ENCODE results near the gene MSANTD3. TPM values are rescaled to one million over a fixed set of nuclear protein-coding genes. Genes with fewer than 3 reads are reported as not detected.

The MSANTD3 gene
- total and polyA plus RNA-seq, 2 experiments from 2014 or later = 27.6 to 48.6 TPM

- Histone ChIP-seq H3K79me2 (ENCODE audit: insufficient read depth) (no peaks in the 10 kb centered on the region; the same call in 1 of the 2 replicates), H3K27ac (no peak overlapping the region), H3K9ac (peak overlapping the region; percentile 74), H3F3A (ENCODE audit: insufficient read depth) (peaks cover 12% of the 10 kb centered on the region; the same call in 1 of the 2 replicates), H3K9me3 (ENCODE audit: low read depth) (no peaks in the 10 kb centered on the region), H3K27me3 (replicated peaks; ENCODE audit: insufficient read depth) (no peaks in the 10 kb centered on the region), H2AFZ (peak overlapping the region; percentile 72), H3K4me1 (ENCODE audit: insufficient read depth) (0 out of 2 replicates have a peak, but pooled peaks cover 4% of the 10 kb centered on the region), H3K36me3 (ENCODE audit: low read depth) (no peaks in the 10 kb centered on the region), H4K20me1 (ENCODE audit: insufficient read depth) (no peaks in the 10 kb centered on the region), H3K4me2 (ENCODE audit: unreplicated experiment) (peak overlapping the region; percentile 48), H3K9me2 (ENCODE audit: insufficient read depth) (no peaks in the 10 kb centered on the region), H3K4me3 (peak overlapping the region; percentile 71)
- peak; percentile 76 for DNase-seq
- 1% methylated on average over 58 to 73 of the region's 108 CpGs for WGBS, 2 experiments (ENCODE audit: low coverage in 1 of 2, low lambda C conversion rate in 2 of 2, missing lambda C conversion rate in 2 of 2)
- in situ Hi-C loops (cut with MboI) = no loop called here
- TF ChIP-seq EZH2phosphoT487 (IDR thresholded peaks at IDR 0.05; ENCODE audit: insufficient read depth, low read depth) = no peak
- TF ChIP-seq EZH2 (IDR thresholded peaks at IDR 0.05; ENCODE audit: insufficient read depth, poor library complexity, severe bottlenecking) = no peak
These were observed 46.5 kb downstream of the MSANTD3 start for GRCh38 chr9:100473276-100474081.

- Histone ChIP-seq H3K27ac (no peak overlapping the region), H3K4me1 (ENCODE audit: insufficient read depth) (0 out of 2 replicates have a peak, but pooled peaks cover 4% of the 10 kb centered on the region), H3K9me3 (ENCODE audit: low read depth) (no peaks in the 10 kb centered on the region), H2AFZ (peak overlapping the region; percentile 72), H4K20me1 (ENCODE audit: insufficient read depth) (no peaks in the 10 kb centered on the region), H3K4me3 (peak overlapping the region; percentile 71), H3K4me2 (ENCODE audit: unreplicated experiment) (peak overlapping the region; percentile 48), H3F3A (ENCODE audit: insufficient read depth) (peaks cover 12% of the 10 kb centered on the region; the same call in 1 of the 2 replicates), H3K27me3 (replicated peaks; ENCODE audit: insufficient read depth) (no peaks in the 10 kb centered on the region), H3K36me3 (ENCODE audit: low read depth) (no peaks in the 10 kb centered on the region), H3K9ac (peak overlapping the region; percentile 74), H3K79me2 (ENCODE audit: insufficient read depth) (peaks cover 7% of the 10 kb centered on the region; the same call in 1 of the 2 replicates), H3K9me2 (ENCODE audit: insufficient read depth) (no peaks in the 10 kb centered on the region)
- in situ Hi-C loops (cut with MboI) = no loop called here
- TF ChIP-seq EZH2phosphoT487 (IDR thresholded peaks at IDR 0.05; ENCODE audit: insufficient read depth, low read depth) (no peak), EZH2 (IDR thresholded peaks at IDR 0.05; ENCODE audit: insufficient read depth, poor library complexity, severe bottlenecking) (no peak)
- no peak for DNase-seq
- 62 to 86% methylated on average over 9 to 26 of the region's 26 CpGs for WGBS, 2 experiments (ENCODE audit: low coverage in 1 of 2, low lambda C conversion rate in 2 of 2, missing lambda C conversion rate in 2 of 2)
These were observed 47.4 kb downstream of the MSANTD3 start for GRCh38 chr9:100474082-100474923.

- H3K9me3 ChIP-seq (ENCODE audit: low read depth) = no peaks in the 10 kb centered on the region
- no peaks in the 10 kb centered on the region for H3K9me2 ChIP-seq (ENCODE audit: insufficient read depth)
- H3K27ac ChIP-seq = no peak overlapping the region
- no peak overlapping the region for H2AFZ ChIP-seq
- peaks cover 12% of the 10 kb centered on the region; the same call in 1 of the 2 replicates for H3F3A ChIP-seq (ENCODE audit: insufficient read depth)
- no peaks in the 10 kb centered on the region for H4K20me1 ChIP-seq (ENCODE audit: insufficient read depth)
- H3K79me2 ChIP-seq (ENCODE audit: insufficient read depth) = peaks cover 10% of the 10 kb centered on the region; the same call in 1 of the 2 replicates
- 97 to 99% methylated on average over 4 of the region's 4 CpGs for whole genome bisulfite sequencing, 2 experiments (ENCODE audit: low coverage in 1 of 2, low lambda C conversion rate in 2 of 2, missing lambda C conversion rate in 2 of 2)
- no peak overlapping the region for H3K4me2 ChIP-seq (ENCODE audit: unreplicated experiment)
- TF ChIP-seq EZH2 (IDR thresholded peaks at IDR 0.05; ENCODE audit: insufficient read depth, poor library complexity, severe bottlenecking) (no peak), EZH2phosphoT487 (IDR thresholded peaks at IDR 0.05; ENCODE audit: insufficient read depth, low read depth) (no peak)
- 0 out of 2 replicates have a peak, but pooled peaks cover 4% of the 10 kb centered on the region for H3K4me1 ChIP-seq (ENCODE audit: insufficient read depth)
- no peak overlapping the region for H3K9ac ChIP-seq
- in situ Hi-C loops (cut with MboI) = no loop called here
- no peaks in the 10 kb centered on the region for H3K36me3 ChIP-seq (ENCODE audit: low read depth)
- no peak overlapping the region for H3K4me3 ChIP-seq
- DNase-seq = no peak
- no peaks in the 10 kb centered on the region for H3K27me3 ChIP-seq (replicated peaks; ENCODE audit: insufficient read depth)
These were observed 48.0 kb downstream of the MSANTD3 start for GRCh38 chr9:100474924-100475276.

- H3F3A ChIP-seq (ENCODE audit: insufficient read depth) = peaks cover 4% of the 10 kb centered on the region; the same call in 1 of the 2 replicates
- no peak overlapping the region for H3K4me2 ChIP-seq (ENCODE audit: unreplicated experiment)
- no peaks in the 10 kb centered on the region for H3K36me3 ChIP-seq (ENCODE audit: low read depth)
- no peak overlapping the region for H3K4me3 ChIP-seq
- TF ChIP-seq EZH2 (IDR thresholded peaks at IDR 0.05; ENCODE audit: insufficient read depth, poor library complexity, severe bottlenecking) (no peak), EZH2phosphoT487 (IDR thresholded peaks at IDR 0.05; ENCODE audit: insufficient read depth, low read depth) (no peak)
- in situ Hi-C loops (cut with MboI) = no loop called here
- H3K9ac ChIP-seq = no peak overlapping the region
- DNase-seq = no peak
- no peaks in the 10 kb centered on the region for H3K9me2 ChIP-seq (ENCODE audit: insufficient read depth)
- no peaks in the 10 kb centered on the region for H3K27me3 ChIP-seq (replicated peaks; ENCODE audit: insufficient read depth)
- 40 to 54% methylated on average over 3 to 4 of the region's 4 CpGs for WGBS, 2 experiments (ENCODE audit: low coverage in 1 of 2, low lambda C conversion rate in 2 of 2, missing lambda C conversion rate in 2 of 2)
- H2AFZ ChIP-seq = no peak overlapping the region
- H4K20me1 ChIP-seq (ENCODE audit: insufficient read depth) = no peaks in the 10 kb centered on the region
- H3K79me2 ChIP-seq (ENCODE audit: insufficient read depth) = peaks cover 10% of the 10 kb centered on the region; the same call in 1 of the 2 replicates
- no peak overlapping the region for H3K27ac ChIP-seq
- no peaks in the 10 kb centered on the region for H3K9me3 ChIP-seq (ENCODE audit: low read depth)
- 0 out of 2 replicates have a peak, but pooled peaks cover 4% of the 10 kb centered on the region for H3K4me1 ChIP-seq (ENCODE audit: insufficient read depth)
These were observed 50.3 kb downstream of the MSANTD3 start for GRCh38 chr9:100477241-100477640.
